GM19397 (cell line): ENCODE data around the gene CELF2.

Source experiments
- ATAC-seq: cut with Tn5 transposase; IDR thresholded peaks from one replicate; pipeline ENCODE4 v1.9.1; 2021; ENCODE audit warnings: mild to moderate bottlenecking, moderate library complexity; ENCODE audit not compliant: unreplicated experiment

Gene CELF2

GRCh38 chr10:11261687-11262493 lies 244.2 kb downstream of the CELF2 start:
- no peak for ATAC-seq

GRCh38 chr10:11262494-11263345 lies 245.0 kb downstream of the CELF2 start:
- no peak for ATAC-seq

- ATAC-seq = no peak
These were observed 246.1 kb downstream of the CELF2 start for GRCh38 chr10:11263767-11264166.

- ATAC-seq = no peak
These were observed 246.8 kb downstream of the CELF2 start for GRCh38 chr10:11264296-11265048.

- ATAC-seq = no peak
These were observed 247.8 kb downstream of the CELF2 start for GRCh38 chr10:11265484-11265883.

GRCh38 chr10:11266426-11266825 lies 248.8 kb downstream of the CELF2 start:
- no peak for ATAC-seq

GRCh38 chr10:11270135-11270857 lies 252.6 kb downstream of the CELF2 start:
- ATAC-seq = no peak

- no peak for ATAC-seq
These were observed 253.1 kb downstream of the CELF2 start for GRCh38 chr10:11270858-11271179.

GRCh38 chr10:11272915-11273389 lies 255.3 kb downstream of the CELF2 start:
- ATAC-seq = no peak

GRCh38 chr10:11274452-11274851 lies 256.8 kb downstream of the CELF2 start:
- ATAC-seq = no peak

GRCh38 chr10:11275651-11276050 lies 258.0 kb downstream of the CELF2 start:
- ATAC-seq = no peak

GRCh38 chr10:11276449-11276990 lies 258.8 kb downstream of the CELF2 start:
- no peak for ATAC-seq

GRCh38 chr10:11279314-11279713 lies 261.6 kb downstream of the CELF2 start:
- no peak for ATAC-seq

- no peak for ATAC-seq
These were observed 262.7 kb downstream of the CELF2 start for GRCh38 chr10:11280187-11280932.

GRCh38 chr10:11282156-11282555 lies 264.5 kb downstream of the CELF2 start:
- ATAC-seq = no peak

- no peak for ATAC-seq
These were observed 265.0 kb downstream of the CELF2 start for GRCh38 chr10:11282661-11283060.

GRCh38 chr10:11284291-11285085 lies 266.8 kb downstream of the CELF2 start:
- no peak for ATAC-seq

- no peak for ATAC-seq
These were observed 267.5 kb downstream of the CELF2 start for GRCh38 chr10:11285171-11285570.
